IMR-90 (cell line): ENCODE measurements around the gene PDS5B. TPM values are rescaled to one million over a fixed set of nuclear protein-coding genes. Genes with fewer than 3 reads are reported as not detected.
A peak's percentile ranks its signal among the peaks of the same experiment; 100 is the strongest.

Source experiments
- ATAC-seq: fragments of 200-7000 bp; cut with Tn5 transposase; 2 replicates; pipeline ENCODE4 v1.9.1; 2020; ENCODE audit warnings: low read depth, mild to moderate bottlenecking, moderate library complexity
- BruUV-seq: library from RNA; stranded (reverse); fragments of 400-500 nt; replicated peaks from 2 replicates; lab custom pipeline; 2021; lab: Mats Ljungman, UMichigan
- CTCF ChIA-PET: fragments of 300-600 bp; formaldehyde crosslinking; extraction: SDS; loops from one replicate; lab custom pipeline; 2021; ENCODE audit warnings: antibody characterized with exemption; lab: Yijun Ruan, JAX
- POLR2A ChIA-PET: fragments of 300-600 bp; sonication (Branson Sonifier 250); formaldehyde crosslinking; loops from one replicate; lab custom pipeline; 2022; ENCODE audit warnings: antibody characterized with exemption; ENCODE audit not compliant: unreplicated experiment; lab: Charles Lee
- DNase-seq: peaks from one replicate; pipeline ENCODE4 v3.0.0; 2013
- H2AFZ ChIP-seq: replicated peaks from 2 replicates; pipeline ENCODE3; 2013; ENCODE audit warnings: low read length, mild to moderate bottlenecking; ENCODE audit not compliant: poor library complexity
- H2AK5ac ChIP-seq: 2 replicates; pipeline ENCODE4 v1.6.1; 2013; ENCODE audit warnings: low read depth, low read length, inconsistent platforms
- H2AK9ac ChIP-seq: replicated peaks from 2 replicates; pipeline ENCODE3; 2013; ENCODE audit warnings: mild to moderate bottlenecking, low read depth, low read length, moderate library complexity; ENCODE audit not compliant: poor library complexity
- H2BK120ac ChIP-seq: 2 replicates; pipeline ENCODE4 v1.6.1; 2013; ENCODE audit warnings: low read depth, low read length, inconsistent platforms
- H2BK15ac ChIP-seq: 3 replicates; pipeline ENCODE4 v1.6.1; 2013; ENCODE audit warnings: low read depth, low read length, inconsistent platforms
- H2BK20ac ChIP-seq: 2 replicates; pipeline ENCODE4 v1.6.1; 2013; ENCODE audit warnings: low read depth, mild to moderate bottlenecking, inconsistent platforms, low read length, moderate library complexity
- H2BK5ac ChIP-seq: 2 replicates; pipeline ENCODE4 v1.6.1; 2013; ENCODE audit warnings: mild to moderate bottlenecking, low read depth, low read length, inconsistent platforms; ENCODE audit not compliant: poor library complexity, severe bottlenecking
- H3K14ac ChIP-seq: replicated peaks from 2 replicates; pipeline ENCODE4 v1.6.1; 2013; ENCODE audit warnings: low read depth, low read length, inconsistent platforms
- H3K18ac ChIP-seq: 2 replicates; pipeline ENCODE4 v1.6.1; 2013; ENCODE audit warnings: low read depth, low read length, control low read depth
- H3K23ac ChIP-seq: 2 replicates; pipeline ENCODE4 v1.6.1; 2013; ENCODE audit warnings: low read depth, low read length, inconsistent platforms
- H3K27ac ChIP-seq: 2 replicates; pipeline ENCODE4 v1.5.1; 2013; ENCODE audit warnings: mild to moderate bottlenecking, control low read depth, low read length; ENCODE audit not compliant: insufficient read depth
- H3K27me3 ChIP-seq: 2 replicates; pipeline ENCODE4 v1.6.1; 2013; ENCODE audit warnings: low read length; ENCODE audit not compliant: control insufficient read depth, insufficient read depth
- H3K36me3 ChIP-seq: 2 replicates; pipeline ENCODE4 v1.6.1; 2013; ENCODE audit warnings: low read length, mixed read lengths; ENCODE audit not compliant: control insufficient read depth, insufficient read depth
- H3K4ac ChIP-seq: 2 replicates; pipeline ENCODE4 v1.6.1; 2013; ENCODE audit warnings: low read depth, low read length, inconsistent platforms
- H3K4me1 ChIP-seq: 2 replicates; pipeline ENCODE4 v1.6.1; 2013; ENCODE audit warnings: low read length, mixed read lengths; ENCODE audit not compliant: control insufficient read depth, insufficient read depth
- H3K4me2 ChIP-seq: 2 replicates; pipeline ENCODE4 v1.6.1; 2013; ENCODE audit warnings: low read depth, mild to moderate bottlenecking, control low read depth, low read length, moderate library complexity
- H3K4me3 ChIP-seq: 2 replicates; pipeline ENCODE4 v1.5.1; 2013; ENCODE audit warnings: low read depth, mild to moderate bottlenecking, control low read depth, low read length, moderate library complexity; ENCODE audit not compliant: insufficient read depth
- H3K56ac ChIP-seq: 2 replicates; pipeline ENCODE4 v1.6.1; 2013; ENCODE audit warnings: low read length, inconsistent platforms; ENCODE audit not compliant: insufficient read depth; ENCODE audit errors: extremely low read depth
- H3K79me1 ChIP-seq, 2 experiments: 2 replicates each; pipeline ENCODE4 v1.6.1; 2013; ENCODE audit warnings: low read length in 2 of 2, inconsistent platforms in 1 of 2, low read depth in 1 of 2
- H3K9ac ChIP-seq: 2 replicates; pipeline ENCODE4 v1.6.1; 2013; ENCODE audit warnings: low read depth, low read length, control low read depth
- H3K9me1 ChIP-seq: 2 replicates; pipeline ENCODE4 v1.6.1; 2013; ENCODE audit warnings: low read length, inconsistent platforms; ENCODE audit not compliant: insufficient read depth
- H3K9me3 ChIP-seq: 2 replicates; pipeline ENCODE4 v1.6.1; 2013; ENCODE audit warnings: low read length; ENCODE audit not compliant: control insufficient read depth, insufficient read depth
- H4K20me1 ChIP-seq: 2 replicates; pipeline ENCODE4 v1.6.1; 2013; ENCODE audit warnings: low read length, inconsistent platforms; ENCODE audit not compliant: insufficient read depth
- H4K5ac ChIP-seq: 2 replicates; pipeline ENCODE4 v1.6.1; 2013; ENCODE audit warnings: mild to moderate bottlenecking, low read depth, low read length, control low read depth
- H4K8ac ChIP-seq, 2 experiments: 2 replicates each; pipeline ENCODE4 v1.6.1; 2013; ENCODE audit warnings: low read depth in 2 of 2, low read length in 2 of 2, control low read depth in 1 of 2, inconsistent platforms in 1 of 2
- H4K91ac ChIP-seq: 2 replicates; pipeline ENCODE4 v1.6.1; 2013; ENCODE audit warnings: low read depth, low read length, inconsistent platforms; ENCODE audit not compliant: insufficient read depth
- NFE2L2 ChIP-seq: fragments of 150-350 bp; IDR thresholded peaks from 2 replicates; pipeline ENCODE4 v1.6.1; 2016; ENCODE audit warnings: low read depth, mild to moderate bottlenecking, low read length
- POLR2A ChIP-seq: IDR thresholded peaks from 2 replicates; pipeline ENCODE4 v1.6.1; 2012; ENCODE audit warnings: mild to moderate bottlenecking, low read depth, low read length
- RAD21 ChIP-seq: IDR thresholded peaks from 2 replicates; pipeline ENCODE4 v1.6.1; 2012; ENCODE audit warnings: low read length, improper control_type of control experiment
- SMC3 ChIP-seq: fragments of 150-350 bp; IDR thresholded peaks from 2 replicates; pipeline ENCODE4 v1.6.1; 2016; ENCODE audit warnings: low read depth, mild to moderate bottlenecking, antibody characterized with exemption, low read length, moderate library complexity
- USF2 ChIP-seq: fragments of 150-350 bp; IDR thresholded peaks from 2 replicates; pipeline ENCODE4 v1.6.1; 2017; ENCODE audit warnings: mild to moderate bottlenecking, antibody characterized with exemption, low read length, low read depth
- WGBS, 2 experiments: methylation state at CpG; one replicate each; pipeline versions ENCODE4 v1.1.5 to v1.1.7; 2013; ENCODE audit warnings: missing lambda C conversion rate in 2 of 2; ENCODE audit not compliant: insufficient read length in 1 of 2; ENCODE audit errors: extremely low coverage in 2 of 2; 5-methylcytosine and 5-hydroxymethylcytosine counted together
- dilution Hi-C: fragments of 300-500 bp; cut with HindIII; formaldehyde crosslinking; loops from one replicate; pipeline ENCODE4 v1.14.3; 2018; ENCODE audit warnings: low sequenced_read_pairs; ENCODE audit not compliant: unreplicated experiment
- in situ Hi-C: fragments of 300-500 bp; cut with MboI; formaldehyde crosslinking; loops from 3 replicates; pipeline ENCODE4 v1.14.3; 2019; ENCODE audit warnings: low sequenced_read_pairs, inconsistent platforms, mixed read lengths
- intact Hi-C: fragments of 100-400 bp; cut with micrococcal nuclease; formaldehyde crosslinking; loops from 2 replicates; pipeline ENCODE4 v1.10.0; 2022
- polyA plus RNA-seq, 3 experiments: library from polyadenylated mRNA; depleted of rRNA; stranded (reverse); fragments of >200 nt; gene quantifications; 2 replicates each; pipeline ENCODE4 v1.2.3, GENCODE V29; 2012; ENCODE audit warnings: low replicate concordance in 1 of 3
- total RNA-seq: library from RNA; depleted of rRNA; stranded (reverse); fragments of >200 nt; gene quantifications from 2 replicates; pipeline ENCODE4 v1.2.3, GENCODE V29; 2012
- TF ChIP-seq, protein P1 (sequence below): conservative IDR thresholded peaks from 2 replicates; pipeline ENCODE4 v1.5.1; 2012; ENCODE audit warnings: mild to moderate bottlenecking, low read depth, low read length, improper control_type of control experiment

The PDS5B gene
- total and polyA plus RNA-seq, 2 of the 4 experiments (the other 2 are of a cell fraction): 6.2 to 20.1 TPM

- Histone ChIP-seq H4K91ac (no peak overlapping the region), H2BK20ac (no peak overlapping the region), H2BK5ac (no peak overlapping the region), H3K18ac (no peak overlapping the region), H2AFZ (no peak overlapping the region), H3K56ac (no peak overlapping the region), H3K23ac (no peak overlapping the region), H3K79me1 (no peaks in the 10 kb centered on the region), H3K4ac (no peak overlapping the region), H3K14ac (no peak overlapping the region), H3K36me3 (no peaks in the 10 kb centered on the region), H3K4me3 (no peak overlapping the region), H3K9me1 (no peaks in the 10 kb centered on the region), H2AK5ac (no peak overlapping the region), H3K27ac (no peak overlapping the region), H4K5ac (no peak overlapping the region), H3K9me3 (peaks cover 3% of the 10 kb centered on the region), H4K8ac (no peak overlapping the region), H4K20me1 (no peaks in the 10 kb centered on the region), H3K27me3 (no peaks in the 10 kb centered on the region), H3K4me2 (no peak overlapping the region), H2AK9ac (no peak overlapping the region), H2BK15ac (no peak overlapping the region), H3K9ac (no peak overlapping the region), H3K4me1 (0 out of 2 replicates have a peak, but pooled peaks cover 2% of the 10 kb centered on the region), H2BK120ac (no peak overlapping the region)
- DNase-seq (peak; percentile 47), ATAC-seq (no peak)
- no CpG with 5 or more reads among the region's 3 CpGs for WGBS, 2 experiments
- TF ChIP-seq RAD21: peak; percentile 55
- TF ChIP-seq, protein P1, sequence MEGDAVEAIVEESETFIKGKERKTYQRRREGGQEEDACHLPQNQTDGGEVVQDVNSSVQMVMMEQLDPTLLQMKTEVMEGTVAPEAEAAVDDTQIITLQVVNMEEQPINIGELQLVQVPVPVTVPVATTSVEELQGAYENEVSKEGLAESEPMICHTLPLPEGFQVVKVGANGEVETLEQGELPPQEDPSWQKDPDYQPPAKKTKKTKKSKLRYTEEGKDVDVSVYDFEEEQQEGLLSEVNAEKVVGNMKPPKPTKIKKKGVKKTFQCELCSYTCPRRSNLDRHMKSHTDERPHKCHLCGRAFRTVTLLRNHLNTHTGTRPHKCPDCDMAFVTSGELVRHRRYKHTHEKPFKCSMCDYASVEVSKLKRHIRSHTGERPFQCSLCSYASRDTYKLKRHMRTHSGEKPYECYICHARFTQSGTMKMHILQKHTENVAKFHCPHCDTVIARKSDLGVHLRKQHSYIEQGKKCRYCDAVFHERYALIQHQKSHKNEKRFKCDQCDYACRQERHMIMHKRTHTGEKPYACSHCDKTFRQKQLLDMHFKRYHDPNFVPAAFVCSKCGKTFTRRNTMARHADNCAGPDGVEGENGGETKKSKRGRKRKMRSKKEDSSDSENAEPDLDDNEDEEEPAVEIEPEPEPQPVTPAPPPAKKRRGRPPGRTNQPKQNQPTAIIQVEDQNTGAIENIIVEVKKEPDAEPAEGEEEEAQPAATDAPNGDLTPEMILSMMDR: peak; percentile 62
- TF ChIP-seq NFE2L2: no peak
- TF ChIP-seq SMC3: peak; percentile 82
- TF ChIP-seq POLR2A: no peak
- no peak for TF ChIP-seq USF2
- POLR2A ChIA-PET: no interaction called here
- CTCF ChIA-PET: interaction anchor here (0.6 to 2.0 kb wide), 8 partner anchors 11 to 671 kb away, joined by 3 to 14 read pairs (median 3); no protein-coding TSS in a partner anchor
- in situ Hi-C loops: loop anchor here (10.0 to 25.0 kb wide), 2 partner anchors 964 to 1131 kb away; no protein-coding TSS in a partner anchor
- dilution Hi-C loops: no loop called here
- BruUV-seq: no TSS peak
- intact Hi-C loops: loop anchor here (1.0 to 10.0 kb wide), 5 partner anchors 200 to 669 kb away; no protein-coding TSS in a partner anchor
These were observed 5.0 kb upstream of the PDS5B start for GRCh38 chr13:32581177-32581786.
